HG02840 (cell line): ENCODE measurements around the gene RMDN3.
A peak's percentile ranks its signal among the peaks of the same experiment; 100 is the strongest.

Experiments used
- ATAC-seq: cut with Tn5 transposase; IDR thresholded peaks from one replicate; pipeline ENCODE4 v1.9.1; 2021; ENCODE audit warnings: mild to moderate bottlenecking, moderate library complexity, moderate number of reproducible peaks; ENCODE audit not compliant: unreplicated experiment, low FRiP score

The RMDN3 gene

DNA sequence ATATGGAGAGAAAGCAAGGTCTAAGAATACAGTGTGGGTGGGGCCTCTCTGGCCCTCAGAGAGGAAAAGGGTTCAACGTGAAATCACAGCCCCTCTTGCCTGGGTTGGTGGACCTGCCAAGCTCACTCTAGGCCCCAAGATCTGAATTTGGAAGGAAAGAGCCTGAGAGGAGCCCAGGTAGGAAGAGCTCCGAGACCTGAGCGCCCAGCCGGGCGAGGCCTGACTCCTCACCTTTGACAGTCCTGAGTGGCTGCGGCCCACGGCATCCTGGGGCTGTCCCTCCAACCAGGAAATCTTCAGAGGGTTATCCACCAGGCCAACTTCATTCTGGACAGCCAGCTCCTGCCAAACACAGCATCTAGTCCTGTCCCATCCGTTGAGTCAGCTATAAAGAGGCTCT lies 18.4 kb upstream of the RMDN3 start:
- no peak for ATAC-seq

DNA sequence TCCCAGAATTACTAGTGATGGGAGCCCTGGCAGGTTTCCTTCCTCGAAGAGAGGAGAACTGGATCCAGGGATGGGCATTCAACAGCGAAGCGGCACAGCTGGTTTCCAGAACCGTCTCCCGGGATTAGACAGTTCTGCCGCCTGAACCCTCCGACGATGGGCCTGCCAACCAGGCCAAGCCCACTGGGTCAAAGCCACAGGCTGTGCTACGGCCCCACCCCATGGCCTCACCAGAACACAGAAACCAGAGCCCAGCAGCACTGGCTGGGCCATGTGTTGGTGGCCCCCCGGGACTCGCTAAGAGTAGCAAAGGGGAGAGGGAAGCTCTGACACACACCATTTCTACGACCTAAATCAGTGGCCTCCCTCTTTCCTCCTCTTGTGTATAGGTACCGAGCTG lies 17.0 kb upstream of the RMDN3 start:
- no peak for ATAC-seq

DNA sequence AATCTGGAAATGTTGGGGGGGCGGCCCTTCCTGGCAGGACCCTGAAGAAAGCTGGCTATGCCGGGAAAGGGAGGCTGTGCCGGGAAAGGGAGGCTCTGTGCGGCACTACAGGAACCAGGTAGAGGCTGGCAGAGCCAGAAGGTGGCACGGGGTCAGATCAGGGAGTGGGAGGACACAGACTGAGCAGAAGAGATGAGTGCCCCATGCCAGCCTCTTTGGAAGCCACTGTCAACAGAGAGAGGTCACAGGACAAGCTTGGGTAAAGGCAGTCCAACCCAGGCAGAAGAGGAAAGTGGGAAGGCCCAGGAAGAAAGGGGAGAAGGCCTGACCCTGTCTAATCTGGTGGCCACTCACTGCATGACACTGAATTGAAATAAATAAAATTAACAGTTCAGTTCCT lies 16.2 kb upstream of the RMDN3 start:
- no peak for ATAC-seq

DNA sequence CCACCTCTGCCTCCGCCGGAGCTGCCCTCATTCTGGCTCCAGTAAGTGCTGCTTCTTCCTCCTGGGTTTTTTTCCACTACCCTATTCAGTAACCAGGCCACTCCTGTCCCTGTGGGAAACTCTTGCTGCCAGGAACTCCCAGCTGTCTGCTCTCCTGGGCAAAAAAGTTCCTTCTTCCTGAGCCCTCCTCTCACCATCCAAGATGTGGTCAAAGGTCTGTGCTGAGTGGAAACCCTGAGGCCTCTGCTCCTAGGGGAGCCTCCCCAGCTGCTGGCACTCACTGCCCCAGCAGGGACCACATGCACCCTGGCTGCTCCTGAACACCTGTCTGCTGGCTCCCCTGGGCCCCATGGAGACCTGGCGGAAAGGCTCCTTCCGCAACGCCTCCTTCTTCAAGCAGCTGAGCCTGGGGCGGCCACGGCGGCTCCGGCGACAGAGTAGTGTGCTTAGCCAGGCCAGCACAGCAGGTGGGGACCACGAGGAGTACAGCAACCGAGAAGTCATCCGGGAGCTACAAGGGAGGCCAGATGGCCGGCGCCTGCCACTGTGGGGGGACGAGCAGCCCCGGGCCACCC lies 15.2 kb upstream of the RMDN3 start:
- ATAC-seq, result no peak

DNA sequence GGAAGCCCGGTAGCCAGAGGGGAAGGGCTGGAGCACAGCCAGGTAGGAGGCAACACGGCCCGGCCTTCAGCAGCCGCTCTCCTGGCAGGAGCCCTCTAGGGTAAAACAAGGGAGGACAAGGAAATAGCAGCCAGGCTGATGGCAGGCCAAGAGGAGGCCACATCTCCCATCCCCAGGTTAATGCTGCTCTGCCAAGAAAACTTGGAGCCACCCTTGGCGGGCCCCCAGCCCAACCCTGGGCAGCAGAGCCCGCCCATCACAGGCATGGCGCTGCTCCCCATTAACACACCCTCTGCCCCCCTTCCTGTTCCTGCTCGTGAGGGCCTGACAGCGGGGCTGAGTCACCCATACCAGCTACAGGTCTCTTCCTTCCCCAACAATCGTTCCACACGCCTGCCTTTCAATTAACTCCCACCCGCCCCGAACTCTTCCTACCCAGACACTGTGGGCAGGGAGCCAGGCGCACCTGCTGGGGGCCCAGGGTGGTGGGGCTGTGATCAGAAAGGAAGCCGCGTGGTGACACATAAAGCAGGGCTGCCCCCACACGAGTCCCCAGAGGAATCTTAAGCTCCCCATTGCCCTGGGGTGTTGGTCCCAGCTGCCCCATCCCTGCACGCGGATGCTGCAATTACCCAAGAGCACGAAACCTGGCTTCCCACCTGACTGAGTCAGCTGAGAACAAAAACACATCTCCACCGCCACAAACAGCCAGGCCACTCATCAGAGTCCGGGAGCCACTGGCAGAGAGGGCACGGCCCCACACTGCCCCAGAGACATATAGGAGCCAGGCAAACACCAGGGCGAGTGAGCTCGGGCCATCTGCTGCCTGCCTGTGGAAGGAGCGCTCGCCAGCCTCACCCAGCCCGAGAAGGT lies 14.5 kb upstream of the RMDN3 start, which contains the start of gene C15orf62:
Gene C15orf62, plus strand, starts transcription at position 707 of the 873 bp plus-strand sequence. CDS start 516 bp downstream, outside the sequence.
- no peak for ATAC-seq

DNA sequence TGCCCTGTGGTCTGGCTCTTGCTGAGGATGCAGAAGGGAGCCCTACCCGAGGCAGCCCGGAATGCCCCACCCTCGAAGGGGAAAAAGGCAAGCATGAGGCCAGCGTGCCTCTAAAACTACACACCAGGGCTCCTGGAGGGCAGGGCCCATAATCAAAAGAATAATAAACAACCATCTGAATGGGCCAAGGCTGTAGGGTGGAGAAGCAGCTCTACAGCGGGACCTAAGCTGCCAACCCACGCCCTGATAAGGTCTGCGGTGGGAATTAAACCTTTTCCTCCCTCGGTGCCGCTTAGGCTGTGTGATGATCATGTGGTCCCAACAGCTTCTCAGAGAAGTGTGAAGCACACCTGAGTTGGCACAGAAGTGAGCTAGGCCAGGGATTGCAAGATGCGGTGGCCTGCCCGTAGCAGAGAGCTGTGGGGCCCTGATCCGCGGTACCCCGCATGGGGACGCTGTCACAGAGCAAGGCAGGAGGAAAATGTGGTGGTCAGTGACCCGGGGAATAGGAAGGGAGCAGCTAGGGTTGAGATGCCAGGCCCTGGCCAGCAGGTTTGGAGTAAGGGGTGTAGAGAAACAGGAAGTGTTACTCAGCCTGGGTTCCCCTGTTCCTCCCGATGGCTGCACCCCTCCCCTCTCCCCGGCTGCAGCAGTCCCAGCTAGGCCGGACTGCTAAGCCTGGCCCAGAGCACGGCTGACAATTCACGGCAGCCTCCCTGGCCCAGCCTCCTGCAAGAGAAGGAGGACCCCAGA lies 13.6 kb upstream of the RMDN3 start:
- no peak for ATAC-seq

DNA sequence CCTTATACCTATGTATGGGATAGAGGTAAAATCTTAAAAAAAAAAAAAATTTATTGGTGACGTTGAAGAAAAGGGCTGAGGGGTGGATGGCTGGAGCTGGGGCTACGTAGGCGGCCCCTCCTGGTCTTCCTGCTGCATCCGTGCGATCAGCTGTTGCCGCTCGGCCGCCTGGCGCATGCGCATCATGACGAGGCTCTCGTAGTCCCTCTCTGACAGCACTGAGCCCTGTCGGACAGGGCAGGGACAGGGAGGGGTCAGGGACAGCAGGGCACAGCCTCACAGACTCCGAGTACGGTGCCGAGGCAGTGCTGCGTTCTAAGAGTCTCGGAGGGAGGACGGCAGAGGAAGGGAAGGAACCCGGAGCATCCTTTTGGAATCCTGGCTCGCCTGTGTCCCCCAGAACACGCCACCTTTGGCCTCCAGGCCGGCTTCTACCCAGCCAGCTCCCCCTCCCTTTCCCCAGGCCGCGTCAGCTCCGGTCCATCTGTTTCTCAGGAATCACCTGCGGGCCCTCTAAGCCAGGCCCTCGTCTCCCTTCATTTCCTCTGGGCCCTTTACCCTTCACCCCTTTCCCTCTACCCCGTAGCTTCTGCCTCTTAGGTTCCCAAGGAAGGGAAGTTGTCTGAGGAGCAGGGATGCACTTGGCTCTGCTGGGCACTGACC lies 12.9 kb upstream of the RMDN3 start:
- ATAC-seq, result no peak

DNA sequence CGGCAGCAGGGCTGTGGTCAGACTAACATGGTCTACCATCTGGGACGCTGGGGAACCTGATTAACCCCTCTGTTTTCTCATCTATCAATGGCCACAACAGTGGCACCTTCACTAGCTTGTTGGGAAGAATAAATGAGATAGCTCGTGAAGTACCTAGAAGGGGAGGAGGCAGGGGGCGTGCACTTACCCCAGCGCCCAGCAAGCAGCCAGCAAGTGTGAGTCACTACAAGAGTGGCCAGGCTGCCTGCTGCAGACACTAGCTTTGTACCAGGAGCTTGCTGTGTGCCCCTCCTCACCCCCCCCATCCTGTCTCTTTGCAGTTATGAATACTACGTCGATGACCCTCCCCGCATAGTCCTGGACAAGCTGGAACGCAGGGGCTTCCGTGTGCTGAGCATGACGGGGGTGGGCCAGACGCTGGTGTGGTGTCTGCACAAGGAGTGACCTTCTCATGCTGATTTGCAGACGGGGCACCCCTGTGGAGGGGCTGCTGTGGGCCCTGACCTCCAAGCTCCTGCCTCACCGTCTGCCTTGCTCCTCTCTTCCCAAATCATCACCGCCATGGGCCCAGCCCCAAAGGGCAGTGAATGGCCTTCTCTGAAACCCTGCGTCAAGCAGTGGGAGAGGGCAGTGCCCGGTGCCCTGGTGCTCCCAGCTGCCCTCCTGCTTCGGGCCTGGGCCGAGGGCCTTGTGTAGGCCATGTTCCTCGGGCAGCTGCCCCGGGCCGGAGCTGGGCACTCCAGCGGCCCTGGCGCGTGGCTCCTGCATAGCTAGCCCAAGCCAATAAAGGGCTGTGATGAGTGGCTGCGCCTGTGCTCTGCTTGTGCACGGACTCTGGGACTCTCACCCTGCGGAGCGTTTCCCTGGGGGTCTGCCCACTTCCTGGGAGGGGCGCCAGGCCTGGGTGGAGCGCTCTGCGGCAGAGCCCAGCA lies 12.1 kb upstream of the RMDN3 start:
- ATAC-seq, result no peak

DNA sequence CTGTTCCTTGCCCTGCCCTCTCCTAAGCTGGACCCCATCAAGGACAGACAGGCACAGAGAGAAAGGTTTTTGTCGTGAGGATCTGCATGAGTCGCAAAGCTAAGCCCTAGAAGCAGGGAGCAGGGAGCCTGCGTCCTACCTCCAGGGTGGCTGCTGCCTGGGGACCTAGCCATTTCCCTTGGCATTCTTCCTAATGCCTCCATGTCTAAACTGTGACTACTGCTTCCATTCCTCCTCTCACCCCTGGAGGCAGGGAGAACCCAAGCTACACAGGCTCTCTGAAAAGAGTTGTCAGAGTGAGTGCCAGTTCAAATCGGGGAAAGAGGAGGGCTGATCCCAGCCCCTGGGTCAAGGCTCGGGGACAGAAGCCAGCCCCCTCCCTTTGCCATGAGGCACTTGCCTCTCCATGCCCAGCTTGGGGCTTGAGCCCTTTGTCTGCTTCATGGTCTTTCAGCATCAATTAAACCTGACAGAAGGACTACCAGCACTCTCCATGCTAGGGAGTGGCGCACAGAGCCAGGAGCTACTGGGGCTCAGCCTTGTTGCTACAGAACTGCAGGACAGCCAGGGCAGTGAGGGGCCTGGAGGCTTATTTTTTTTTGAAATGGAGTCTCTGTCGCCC lies 11.3 kb upstream of the RMDN3 start:
- no peak for ATAC-seq

DNA sequence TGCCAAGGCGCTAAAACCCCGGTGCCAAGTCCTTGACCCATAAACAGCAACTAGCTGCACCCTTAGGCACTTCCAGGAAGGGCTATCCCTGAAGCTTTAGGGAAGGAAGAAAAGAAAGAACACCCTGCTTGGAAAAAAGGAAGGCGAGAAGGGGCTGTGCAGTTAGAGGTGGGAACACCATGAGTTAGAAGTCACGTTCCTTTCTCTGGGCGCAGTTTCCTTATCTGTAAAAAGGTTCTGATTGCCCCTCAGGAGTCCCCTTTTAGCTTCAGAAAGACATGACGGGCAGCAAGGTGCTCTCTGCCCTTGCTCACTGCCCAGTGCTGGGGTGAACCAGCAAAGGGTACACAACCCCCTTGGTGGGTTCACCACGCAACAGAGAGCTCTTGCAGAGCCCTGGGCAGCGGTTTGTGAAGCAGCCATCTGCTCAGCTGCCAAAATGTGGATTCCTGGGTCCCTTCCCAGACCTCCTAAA lies 9.6 kb upstream of the RMDN3 start:
- ATAC-seq, result no peak

DNA sequence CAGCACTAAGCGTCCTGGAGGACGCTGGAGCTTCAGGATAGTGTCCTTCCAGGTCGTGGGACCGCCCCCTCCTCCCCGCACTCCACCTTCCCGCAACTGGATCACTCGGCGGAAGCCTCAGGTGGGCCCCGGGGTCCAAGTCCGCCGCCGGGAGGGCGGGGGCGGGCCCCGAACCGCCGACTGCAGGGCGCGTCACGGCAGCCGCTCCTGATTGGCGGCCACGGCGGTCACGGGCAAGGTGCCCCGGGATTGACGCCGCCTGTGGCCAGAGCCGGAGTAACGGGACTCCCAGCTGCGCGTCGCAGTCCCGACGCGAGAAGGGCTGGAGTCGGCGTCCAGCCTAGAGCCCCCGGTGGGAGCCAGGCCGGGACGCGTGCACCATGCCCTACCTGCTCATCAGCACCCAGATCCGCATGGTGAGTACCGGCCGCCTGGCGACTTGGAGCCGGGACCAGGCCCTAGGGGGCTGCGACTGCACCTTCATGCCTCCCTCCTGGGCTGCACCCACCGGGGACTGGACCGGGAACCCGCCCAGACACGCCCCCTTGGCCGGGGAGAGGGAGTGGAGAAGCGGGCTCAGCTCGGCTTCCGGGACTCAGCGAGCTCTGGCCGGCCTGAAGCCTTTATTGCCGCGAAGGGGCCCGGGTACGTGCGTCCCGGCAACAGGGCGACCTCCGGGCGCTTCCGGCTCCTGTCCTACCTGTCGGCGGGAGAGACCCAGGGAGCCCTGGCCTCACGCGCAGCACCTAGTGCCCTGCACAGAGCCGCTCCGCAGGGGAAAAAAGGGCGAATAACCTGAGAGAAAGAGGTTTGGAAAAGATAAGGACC lies 9.0 kb upstream of the RMDN3 start, which contains the start of gene GCHFR:
Gene GCHFR, plus strand, starts transcription at position 268 of the 828 bp plus-strand sequence. Its CDS starts 113 bp downstream, at position 381.
- peak; percentile 44 for ATAC-seq

DNA sequence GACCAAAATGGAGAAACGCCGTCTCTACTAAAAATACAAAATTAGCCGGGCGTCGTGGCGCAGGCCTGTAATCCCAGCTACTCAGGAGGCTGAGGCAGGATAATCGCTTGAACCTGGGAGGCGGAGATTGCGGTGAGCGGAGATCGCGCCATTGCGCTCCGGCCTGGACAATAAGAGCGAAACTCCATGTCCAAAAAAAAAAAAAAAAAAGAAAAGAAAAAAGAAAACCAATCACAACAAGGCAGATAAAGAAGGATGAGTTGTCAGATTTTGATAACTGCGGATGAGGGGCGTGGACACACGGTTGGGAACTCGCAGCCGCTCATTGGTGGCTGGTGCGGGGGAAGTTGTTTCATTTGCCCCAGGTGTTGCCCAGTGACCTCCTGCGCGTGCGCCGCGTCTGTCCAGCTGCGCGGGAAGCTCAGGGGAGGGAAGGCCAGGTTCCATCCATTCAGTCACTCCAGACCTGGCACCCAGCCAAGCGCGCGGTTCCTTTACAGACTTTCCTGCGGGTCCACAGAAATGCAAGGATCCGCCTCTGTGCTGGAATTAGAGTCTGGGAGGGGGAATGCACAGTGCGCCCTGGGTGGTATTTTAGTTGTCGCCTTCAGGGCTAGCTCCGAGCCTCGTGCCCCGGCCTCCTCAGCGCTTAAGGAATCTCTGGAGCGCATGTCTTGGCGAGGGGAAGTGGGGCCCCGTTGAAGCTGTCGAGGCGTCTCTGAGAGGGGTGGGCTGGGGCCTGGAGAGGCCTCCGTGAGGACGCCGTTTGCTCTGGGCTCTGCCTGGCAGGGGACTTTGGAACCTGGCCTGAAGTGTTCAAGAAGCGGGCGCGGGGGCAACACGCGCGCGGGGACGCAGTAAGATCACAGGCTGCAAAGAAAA lies 8.1 kb upstream of the RMDN3 start:
- ATAC-seq, result no peak

DNA sequence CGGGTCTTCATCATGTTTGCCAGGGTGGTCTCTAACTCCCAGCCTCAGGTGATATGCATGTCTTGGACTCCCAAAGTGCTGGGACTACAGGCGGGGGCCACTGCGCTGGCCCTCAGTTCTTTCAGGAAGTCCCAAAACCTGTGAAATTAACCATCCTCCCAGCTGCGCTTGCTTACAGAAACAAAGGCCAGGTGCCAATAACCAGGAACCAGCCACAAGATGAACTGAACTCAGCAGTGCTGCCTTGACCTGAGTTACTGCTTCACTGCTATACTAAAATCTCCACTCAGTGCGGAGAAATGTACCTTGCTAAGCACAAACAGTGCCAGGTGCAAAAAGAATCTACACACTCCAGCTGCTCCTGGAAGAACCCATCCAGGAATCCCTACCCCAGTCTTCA lies 4.9 kb upstream of the RMDN3 start:
- no peak for ATAC-seq

DNA sequence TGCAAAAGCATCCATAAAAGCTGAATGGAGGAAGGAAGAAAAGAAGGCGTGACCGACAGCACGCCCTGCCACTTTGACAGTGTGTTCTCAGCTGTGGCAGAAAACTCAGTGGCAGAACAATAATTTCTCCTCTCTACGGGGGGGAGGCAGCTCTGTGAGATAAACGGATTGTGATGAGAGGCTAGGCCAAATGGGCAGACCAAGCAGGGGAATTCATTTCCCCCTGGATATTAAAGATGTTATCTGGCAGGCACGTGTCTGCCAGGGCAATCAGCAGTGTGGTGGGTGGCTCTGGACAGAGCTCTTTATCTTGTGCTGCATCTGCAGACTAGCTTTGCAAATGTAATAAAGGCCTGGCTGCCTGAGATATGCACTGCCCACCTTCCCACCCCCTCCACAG lies 1.9 kb upstream of the RMDN3 start:
- no peak for ATAC-seq

DNA sequence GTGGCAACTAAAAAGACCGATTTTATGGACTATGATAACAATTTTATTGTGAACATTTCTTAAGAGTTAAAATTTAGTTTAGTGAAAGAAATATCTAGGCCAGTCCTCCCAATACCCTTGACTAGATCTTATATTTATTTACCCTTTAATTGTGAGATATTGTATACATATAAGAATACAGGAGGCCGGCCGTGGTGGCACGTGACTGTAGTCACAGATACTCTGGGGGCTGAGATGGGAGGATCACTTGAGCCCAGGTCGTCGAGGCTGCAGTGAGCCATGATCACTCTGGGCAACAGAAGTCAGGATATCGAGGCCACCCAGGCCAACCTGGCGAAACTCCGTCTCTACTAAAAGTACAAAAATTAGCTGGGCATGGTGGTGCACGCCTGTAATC lies 756 bp upstream of the RMDN3 start:
- ATAC-seq, result no peak

DNA sequence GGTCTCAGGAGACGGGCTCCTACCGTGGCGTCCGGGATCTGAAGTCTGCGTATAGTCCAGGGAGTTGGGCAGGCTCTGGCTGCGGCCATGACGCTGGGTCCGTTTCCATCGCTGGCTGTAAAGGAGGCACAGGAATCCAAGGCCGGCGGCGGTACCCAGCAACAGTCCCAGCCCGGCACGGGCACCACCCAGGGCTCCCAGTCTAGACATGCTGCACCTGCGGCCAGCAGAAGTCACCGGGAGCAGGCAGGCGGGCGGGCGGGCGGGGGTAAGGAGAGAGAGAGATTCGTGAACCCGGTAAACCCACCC lies 526 bp downstream of the RMDN3 start:
- no peak for ATAC-seq

DNA sequence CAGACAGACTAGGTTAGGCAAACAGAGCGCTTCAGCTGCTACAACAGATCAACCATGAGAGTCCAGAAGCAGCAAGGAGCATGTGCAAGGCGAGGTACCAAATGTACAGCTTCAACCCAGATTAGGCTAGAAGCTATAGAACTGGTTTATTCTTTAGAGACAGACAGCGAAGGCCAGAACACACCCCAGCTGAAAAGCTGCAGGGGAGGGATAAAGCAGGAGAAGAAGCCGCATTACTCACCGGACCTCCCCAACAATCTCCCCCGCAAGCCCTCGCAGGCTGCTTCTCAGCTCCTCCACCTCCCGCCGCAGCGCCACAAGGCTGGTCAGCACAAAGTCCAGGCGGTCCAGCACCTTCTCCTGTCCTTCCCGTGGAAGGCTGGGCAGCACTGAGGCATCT lies 3.3 kb downstream of the RMDN3 start:
- no peak for ATAC-seq
